NCI-H1436 (cell line): ENCODE measurements around the gene GNG12.

Source experiments
- DNase-seq: peaks from one replicate; lab custom pipeline; 2025; lab: John Stamatoyannopoulos, UW

Gene GNG12

DNA sequence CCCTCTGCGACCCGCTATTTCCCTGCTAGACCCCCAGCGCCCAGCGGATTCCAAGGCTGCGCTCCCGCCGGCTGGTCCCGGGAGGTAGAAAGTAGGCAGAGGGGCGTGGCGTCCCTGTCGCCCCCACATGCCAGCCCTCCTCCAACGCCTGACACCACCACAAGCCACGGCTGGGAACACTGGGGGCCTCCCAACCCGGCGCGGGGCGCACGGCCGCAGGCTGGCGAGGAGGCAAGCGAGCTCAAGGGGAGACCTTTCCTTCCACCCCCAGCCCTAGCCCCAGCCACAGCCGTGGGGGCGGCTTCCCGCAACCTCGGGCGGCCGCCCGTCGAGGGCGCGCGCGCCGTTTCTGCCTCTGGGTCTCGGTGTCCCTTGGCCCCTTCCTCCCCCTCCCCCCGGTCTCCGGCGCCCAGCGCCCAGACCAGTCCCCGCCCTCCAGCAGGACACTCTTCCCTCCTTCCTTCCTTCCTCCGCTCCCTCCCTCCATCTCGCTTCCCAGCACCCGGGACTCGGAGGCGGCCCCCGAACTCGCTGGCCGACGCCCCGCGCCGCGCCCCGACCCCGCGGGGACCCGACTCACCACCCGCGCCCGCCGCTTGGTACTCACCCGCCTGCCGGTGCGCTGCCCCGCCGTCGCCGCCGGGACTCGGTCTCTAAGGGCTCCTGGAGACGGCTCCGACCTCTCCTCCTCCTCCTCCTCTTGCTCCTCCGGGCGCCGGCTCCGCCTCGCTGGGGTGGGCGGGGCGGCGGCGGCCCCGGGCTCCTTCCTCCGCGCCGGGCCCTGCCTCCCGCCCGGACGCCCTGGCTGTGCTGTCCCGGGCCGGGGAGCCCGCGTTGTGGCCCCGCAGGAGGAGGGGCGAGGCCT, at the start of gene GNG12:
Gene GNG12, minus strand, starts transcription at position 731 of the 865 bp plus-strand sequence. CDS start 125,781 bp downstream, outside the sequence.
- no peak for DNase-seq

DNA sequence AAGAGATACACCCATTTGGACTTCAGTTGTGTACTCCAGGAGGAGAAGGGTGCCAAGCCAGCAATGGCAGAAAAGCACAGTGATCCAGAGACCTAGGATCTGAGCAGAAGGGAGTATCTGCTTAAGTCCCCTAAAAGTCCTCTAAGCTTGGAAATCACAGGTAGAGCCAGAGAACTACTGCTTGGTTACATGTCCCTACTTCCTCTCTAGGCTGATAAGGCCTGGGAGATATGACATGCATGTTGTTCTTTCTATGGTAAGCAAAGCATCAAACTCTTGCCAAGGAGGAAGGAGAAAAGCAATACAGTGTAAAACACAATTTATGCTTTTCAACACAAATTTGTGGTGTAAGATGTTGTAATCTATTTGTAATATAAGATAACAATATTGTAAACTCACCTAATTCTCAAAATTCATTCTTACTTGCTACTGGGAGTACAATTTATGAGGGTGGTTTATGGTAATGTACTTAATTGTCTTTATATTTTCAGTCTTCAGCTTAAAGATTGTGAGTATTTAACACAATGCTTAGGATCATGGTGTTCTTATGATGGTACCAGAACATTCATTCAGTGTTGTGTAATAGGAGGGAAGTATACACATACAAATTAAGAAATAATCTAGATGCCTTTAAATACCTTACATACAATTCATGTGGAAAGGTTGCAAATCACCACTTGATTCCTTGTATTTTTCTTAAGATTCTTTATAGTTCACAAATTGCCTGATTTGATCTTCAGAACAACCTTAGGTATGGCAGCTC, 49.1 kb upstream of the GNG12 start:
- no peak for DNase-seq

DNA sequence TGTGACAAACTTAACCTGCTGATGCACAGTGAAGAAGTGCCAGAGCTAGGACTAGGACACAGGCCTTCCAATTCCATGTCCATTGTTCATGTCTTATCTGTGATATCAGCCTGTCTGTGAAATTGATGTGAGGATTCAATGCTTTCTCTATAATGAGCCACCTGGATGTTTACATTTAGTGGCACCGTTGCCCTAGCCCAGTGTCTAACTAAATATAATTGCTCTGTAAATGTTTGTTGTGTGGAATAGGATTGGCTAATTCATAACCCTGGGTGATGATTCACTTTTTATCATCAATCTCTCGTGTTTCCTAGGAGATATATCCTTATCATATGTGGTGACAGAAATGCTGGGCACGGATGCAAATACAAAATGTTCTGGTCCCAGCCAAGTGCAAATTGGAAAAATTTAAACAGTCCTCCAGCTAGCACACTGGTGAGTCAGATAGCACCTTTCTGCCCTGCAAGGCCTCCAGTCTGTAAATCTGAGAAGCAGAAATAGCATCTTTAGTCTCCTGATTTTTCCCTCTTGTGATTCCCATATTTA, 46.9 kb upstream of the GNG12 start:
- DNase-seq: peak; percentile 79

- DNase-seq: no peak
Measured at GRCh38 chr1:67879485-67879884, 46.2 kb upstream of the GNG12 start.

- no peak for DNase-seq
Measured at GRCh38 chr1:67874501-67875111, 41.3 kb upstream of the GNG12 start.

DNA sequence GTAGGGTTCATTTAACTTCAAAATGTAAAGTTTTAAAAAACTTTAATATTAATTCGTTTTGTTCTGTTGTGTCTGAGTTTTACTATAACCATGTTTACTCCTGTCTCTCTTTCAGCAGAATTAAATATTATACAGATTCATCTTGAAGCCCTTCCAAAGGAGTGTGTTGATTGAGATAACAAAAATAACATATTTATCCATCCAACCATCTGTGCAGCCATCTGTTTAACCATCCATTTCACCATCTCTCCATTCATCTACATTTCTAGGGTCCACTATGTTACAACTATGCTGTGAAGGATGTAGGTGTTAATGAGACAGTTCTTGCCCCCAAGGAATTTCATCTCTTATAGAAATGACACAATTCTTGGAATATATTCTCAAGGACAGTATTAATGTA, 36.0 kb upstream of the GNG12 start:
- no peak for DNase-seq

DNA sequence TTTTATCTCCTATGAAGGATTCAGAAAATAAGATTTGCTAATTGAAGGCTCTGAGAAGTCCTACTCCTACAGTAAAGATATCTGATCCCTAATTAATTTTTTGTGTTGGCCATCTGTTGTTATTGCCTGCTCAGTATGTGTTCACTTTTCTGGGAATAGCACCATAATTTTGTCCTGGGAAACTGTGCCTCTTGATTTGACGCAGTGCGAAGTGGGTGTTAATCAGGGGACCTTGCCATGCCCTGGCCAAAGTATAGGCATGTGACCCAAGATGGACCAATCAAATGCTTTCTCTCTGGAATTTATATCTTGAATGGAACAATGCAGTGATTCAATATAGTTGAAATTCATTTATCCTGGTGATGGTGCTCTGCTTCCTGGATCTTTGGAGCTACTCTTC, 30.4 kb upstream of the GNG12 start:
- DNase-seq: no peak

- no peak for DNase-seq
Measured at GRCh38 chr1:67862685-67863084, 29.4 kb upstream of the GNG12 start.

GRCh38 chr1:67861856-67862516, 28.7 kb upstream of the GNG12 start:
- DNase-seq: no peak

DNA sequence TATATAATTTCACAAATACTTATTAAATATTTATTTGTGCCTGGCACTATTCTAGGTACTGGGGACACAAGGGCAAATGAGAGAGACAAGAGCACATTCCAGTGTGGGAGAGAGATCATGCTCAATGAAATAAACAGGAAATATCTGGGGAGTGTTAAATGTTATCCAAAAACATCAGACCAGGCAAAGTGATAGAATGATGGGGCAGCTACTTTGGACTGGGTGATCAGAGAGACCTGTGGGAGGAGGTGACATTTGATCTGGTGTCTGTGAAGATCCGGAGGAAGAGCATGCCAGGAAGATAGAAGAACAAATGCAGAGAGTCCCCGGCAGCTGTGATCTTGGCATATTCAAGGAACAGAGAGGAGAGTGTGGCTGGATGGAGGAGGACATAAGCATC, 27.5 kb upstream of the GNG12 start:
- DNase-seq: no peak

- no peak for DNase-seq
Measured at GRCh38 chr1:67856921-67857320, 23.7 kb upstream of the GNG12 start.

- no peak for DNase-seq
Measured at GRCh38 chr1:67855961-67856360, 22.7 kb upstream of the GNG12 start.

- DNase-seq: no peak
Measured at GRCh38 chr1:67855444-67855843, 22.2 kb upstream of the GNG12 start.

GRCh38 chr1:67853704-67854103, 20.4 kb upstream of the GNG12 start:
- DNase-seq: peak; percentile 76

- DNase-seq: no peak
Measured at GRCh38 chr1:67851800-67852199, 18.5 kb upstream of the GNG12 start.

GRCh38 chr1:67850611-67851075, 17.4 kb upstream of the GNG12 start:
- no peak for DNase-seq

DNA sequence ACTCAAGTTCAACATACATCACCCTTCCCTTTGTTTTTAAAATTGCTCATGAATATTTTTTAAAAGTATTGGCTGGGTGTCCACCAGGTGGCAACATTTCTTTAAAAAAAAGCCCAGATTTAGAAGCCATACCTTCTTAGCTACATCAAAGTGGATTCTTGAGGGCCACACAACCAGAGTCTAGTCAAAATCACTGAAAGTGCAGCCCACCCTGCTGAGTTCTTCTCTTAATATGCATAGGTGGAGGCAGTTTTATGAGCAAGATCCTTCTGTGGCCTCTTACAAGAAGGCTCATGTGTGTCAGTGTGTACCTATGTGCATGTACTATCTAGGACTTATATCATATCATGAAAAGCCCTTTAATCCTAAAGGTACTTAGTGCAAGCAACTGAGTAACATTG, 16.9 kb upstream of the GNG12 start:
- DNase-seq: peak; percentile 35

- DNase-seq: no peak
Measured at GRCh38 chr1:67847466-67847865, 14.2 kb upstream of the GNG12 start.

DNA sequence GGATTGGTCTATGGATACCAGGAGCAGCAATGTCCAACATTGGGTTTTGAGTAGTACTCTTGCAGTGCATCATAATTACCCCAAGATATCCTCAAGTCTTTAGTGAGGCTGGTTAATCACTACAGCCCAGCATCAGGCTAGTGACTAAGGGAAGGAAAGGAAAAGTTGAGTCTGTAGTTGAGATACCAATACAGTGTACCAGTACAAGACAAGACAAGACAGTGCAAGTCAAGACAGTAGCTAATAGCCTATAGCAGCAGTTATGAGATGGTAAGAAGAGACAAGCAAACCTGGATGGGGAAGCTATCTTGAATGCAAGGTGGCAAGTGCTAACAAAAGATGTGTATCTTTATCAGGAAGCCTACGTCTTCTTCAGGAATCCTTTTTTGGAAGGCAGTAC, 13.3 kb upstream of the GNG12 start:
- DNase-seq: no peak

GRCh38 chr1:67844988-67845387, 11.7 kb upstream of the GNG12 start:
- DNase-seq: no peak

- DNase-seq: no peak
Measured at GRCh38 chr1:67843746-67844145, 10.5 kb upstream of the GNG12 start.

DNA sequence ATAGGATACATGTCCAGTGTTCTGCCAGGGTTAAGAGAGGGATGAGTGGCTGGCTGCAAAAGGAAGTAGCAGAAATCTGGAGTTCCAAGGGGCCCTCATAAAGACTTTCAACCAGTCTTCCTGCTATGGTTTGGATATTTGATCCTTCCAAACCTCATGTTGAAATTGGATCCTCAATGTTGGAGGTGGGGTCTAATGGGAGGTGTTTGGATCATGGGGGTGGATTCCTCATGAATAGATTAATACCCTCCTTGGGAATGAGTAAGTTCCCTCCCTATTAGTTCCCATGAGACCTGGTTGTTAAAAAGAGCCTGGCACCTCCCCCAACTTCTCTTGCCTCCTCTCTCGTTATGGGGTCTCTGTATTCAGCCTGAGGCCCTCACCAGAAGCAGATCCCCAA, 10.1 kb upstream of the GNG12 start:
- DNase-seq: no peak
